ENCODE data around the gene MAP4K1.
"Not testable (repeated sequence)": the region's sequence is repeated elsewhere in the genome, so short reads cannot be mapped to it uniquely, and the experiment has no call there.

MAP4K1 gene

GRCh38 chr19:38565691-38566105, 52.1 kb downstream of the MAP4K1 start:
- DNase-seq = no peak

GRCh38 chr19:38564981-38565690, 52.6 kb downstream of the MAP4K1 start:
- DNase-seq = peak; percentile 12

GRCh38 chr19:38563475-38563874, 54.3 kb downstream of the MAP4K1 start:
- no peak for DNase-seq

GRCh38 chr19:38562096-38562495, 55.7 kb downstream of the MAP4K1 start:
- DNase-seq = no peak

- no peak for DNase-seq
Measured at GRCh38 chr19:38561658-38562057, 56.1 kb downstream of the MAP4K1 start.

GRCh38 chr19:38561053-38561606, 56.6 kb downstream of the MAP4K1 start:
- no peak for DNase-seq

GRCh38 chr19:38559428-38560401, 58.0 kb downstream of the MAP4K1 start:
- DNase-seq = no peak

GRCh38 chr19:38558933-38559332, 58.8 kb downstream of the MAP4K1 start:
- not testable (repeated sequence) for DNase-seq

GRCh38 chr19:38557205-38557799, 60.5 kb downstream of the MAP4K1 start:
- no peak for DNase-seq

- no peak for DNase-seq
Measured at GRCh38 chr19:38556521-38557174, 61.1 kb downstream of the MAP4K1 start.

GRCh38 chr19:38555200-38555599, 62.6 kb downstream of the MAP4K1 start:
- no peak for DNase-seq

- DNase-seq = no peak
Measured at GRCh38 chr19:38554676-38555141, 63.0 kb downstream of the MAP4K1 start.

- not testable (repeated sequence) for DNase-seq
Measured at GRCh38 chr19:38553239-38553638, 64.5 kb downstream of the MAP4K1 start.

- no peak for DNase-seq
Measured at GRCh38 chr19:38551450-38551813, 66.3 kb downstream of the MAP4K1 start.

GRCh38 chr19:38550376-38550775, 67.4 kb downstream of the MAP4K1 start:
- DNase-seq = no peak

- DNase-seq = no peak
Measured at GRCh38 chr19:38549942-38550341, 67.8 kb downstream of the MAP4K1 start.

- DNase-seq = no peak
Measured at GRCh38 chr19:38549061-38549460, 68.7 kb downstream of the MAP4K1 start.

GRCh38 chr19:38547421-38547820, 70.3 kb downstream of the MAP4K1 start:
- DNase-seq = no peak

- no peak for DNase-seq
Measured at GRCh38 chr19:38545596-38545995, 72.2 kb downstream of the MAP4K1 start.

- DNase-seq = no peak
Measured at GRCh38 chr19:38544569-38545315, 73.0 kb downstream of the MAP4K1 start.

- peak; percentile 75 for DNase-seq
Measured at GRCh38 chr19:38543807-38544568, 73.8 kb downstream of the MAP4K1 start.

Measured in NCI-H69 (cell line).